GDM1 (cell line): ENCODE results near the gene BOD1L2.

ENCODE experiments used
- DNase-seq: peaks from one replicate; lab custom pipeline; 2025; lab: John Stamatoyannopoulos, UW

Gene BOD1L2

GRCh38 chr18:57146956-57147636 lies at the start of gene BOD1L2:
TSS of gene BOD1L2 (plus strand) at chr18:57147087. CDS start at chr18:57147313, 226 bp downstream.
- DNase-seq, result no peak

- DNase-seq, result peak; percentile 7
These were observed 39.6 kb upstream of the BOD1L2 start for GRCh38 chr18:57107140-57107832.

GRCh38 chr18:57110290-57110689 lies 36.6 kb upstream of the BOD1L2 start:
- no peak for DNase-seq

GRCh38 chr18:57113799-57114420 lies 33.0 kb upstream of the BOD1L2 start:
- no peak for DNase-seq

GRCh38 chr18:57116598-57117132 lies 30.2 kb upstream of the BOD1L2 start:
- no peak for DNase-seq

- DNase-seq, result no peak
These were observed 25.3 kb upstream of the BOD1L2 start for GRCh38 chr18:57121542-57122112.

- no peak for DNase-seq
These were observed 23.9 kb upstream of the BOD1L2 start for GRCh38 chr18:57122936-57123510.

- DNase-seq, result no peak
These were observed 21.3 kb upstream of the BOD1L2 start for GRCh38 chr18:57125627-57126026.

GRCh38 chr18:57128220-57128932 lies 18.5 kb upstream of the BOD1L2 start:
- DNase-seq, result no peak

- DNase-seq, result no peak
These were observed 15.8 kb upstream of the BOD1L2 start for GRCh38 chr18:57131101-57131500.

- DNase-seq, result no peak
These were observed 15.1 kb upstream of the BOD1L2 start for GRCh38 chr18:57131782-57132181.

- no peak for DNase-seq
These were observed 12.2 kb upstream of the BOD1L2 start for GRCh38 chr18:57134618-57135135.

- no peak for DNase-seq
These were observed 11.2 kb upstream of the BOD1L2 start for GRCh38 chr18:57135699-57136098.

GRCh38 chr18:57137847-57138246 lies 9.0 kb upstream of the BOD1L2 start:
- DNase-seq, result no peak

- no peak for DNase-seq
These were observed 5.4 kb upstream of the BOD1L2 start for GRCh38 chr18:57141208-57142129.

- DNase-seq, result no peak
These were observed 4.6 kb upstream of the BOD1L2 start for GRCh38 chr18:57142324-57142723.

GRCh38 chr18:57143265-57143664 lies 3.6 kb upstream of the BOD1L2 start:
- no peak for DNase-seq

GRCh38 chr18:57148263-57148662 lies 1.4 kb downstream of the BOD1L2 start:
- DNase-seq, result no peak

GRCh38 chr18:57149051-57149450 lies 2.2 kb downstream of the BOD1L2 start:
- DNase-seq, result no peak

- DNase-seq, result no peak
These were observed 2.6 kb downstream of the BOD1L2 start for GRCh38 chr18:57149531-57149930.
